ENCODE data around the gene C19orf81. TPM values are rescaled to one million over a fixed set of nuclear protein-coding genes. Genes with fewer than 3 reads are reported as not detected.

C19orf81 gene
- total and polyA plus RNA-seq, 9 of the 15 experiments (the other 6 are each of a cell fraction or from before 2014, with no cell fraction given): 2.5 to 42.9 (median 33.0) TPM; not detected in 4

DNA sequence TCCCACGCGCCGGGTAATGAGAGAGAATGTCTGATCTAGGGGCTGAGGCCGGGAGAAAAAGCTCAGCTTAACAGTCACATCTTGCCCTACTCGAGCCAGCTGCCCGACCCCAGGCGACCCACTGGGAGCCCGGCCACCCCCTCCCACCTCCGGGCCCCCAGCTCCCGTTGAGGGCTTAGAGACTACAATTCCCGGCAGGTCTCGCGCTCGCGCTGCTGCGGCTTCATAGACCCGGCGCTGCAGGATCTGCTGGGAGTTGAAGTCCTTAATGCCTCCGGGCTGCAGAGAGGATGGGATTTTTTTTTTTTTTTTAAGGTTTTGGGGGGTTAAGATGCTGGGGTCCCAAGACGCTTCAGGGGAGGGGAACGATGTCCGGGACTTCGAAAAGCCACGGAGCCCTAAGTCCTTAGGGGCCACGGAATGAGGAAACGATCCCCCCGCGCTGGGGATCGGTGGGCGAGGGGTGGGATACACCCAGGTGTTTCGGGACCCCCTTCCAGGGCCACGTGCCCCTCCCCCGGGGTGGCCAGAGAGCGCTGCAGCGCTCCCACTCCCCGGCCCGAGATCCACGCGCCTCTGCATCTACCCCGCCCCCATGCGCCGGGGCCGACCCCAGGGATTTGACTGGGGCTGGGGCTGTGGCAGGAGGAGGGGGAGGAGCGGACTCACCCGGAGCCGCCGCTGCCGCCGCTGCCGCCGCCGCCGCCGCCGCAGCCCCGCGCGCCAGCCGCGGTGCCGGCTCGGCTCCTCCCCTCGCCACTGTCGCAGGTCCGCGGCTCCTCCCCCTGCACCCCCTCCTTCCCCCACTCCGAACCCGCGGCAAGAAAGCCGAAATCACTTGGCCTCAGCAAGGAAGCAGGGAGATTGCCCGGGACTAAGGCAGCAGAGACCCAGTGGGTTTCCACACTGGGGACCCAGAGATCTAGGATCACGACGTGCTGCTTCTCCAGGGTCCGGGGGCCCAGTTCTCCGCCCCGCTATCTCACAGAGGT lies 9.8 kb upstream of the C19orf81 start, which contains the start of gene SYT3 (continued):
- TF ChIP-seq, protein P1, sequence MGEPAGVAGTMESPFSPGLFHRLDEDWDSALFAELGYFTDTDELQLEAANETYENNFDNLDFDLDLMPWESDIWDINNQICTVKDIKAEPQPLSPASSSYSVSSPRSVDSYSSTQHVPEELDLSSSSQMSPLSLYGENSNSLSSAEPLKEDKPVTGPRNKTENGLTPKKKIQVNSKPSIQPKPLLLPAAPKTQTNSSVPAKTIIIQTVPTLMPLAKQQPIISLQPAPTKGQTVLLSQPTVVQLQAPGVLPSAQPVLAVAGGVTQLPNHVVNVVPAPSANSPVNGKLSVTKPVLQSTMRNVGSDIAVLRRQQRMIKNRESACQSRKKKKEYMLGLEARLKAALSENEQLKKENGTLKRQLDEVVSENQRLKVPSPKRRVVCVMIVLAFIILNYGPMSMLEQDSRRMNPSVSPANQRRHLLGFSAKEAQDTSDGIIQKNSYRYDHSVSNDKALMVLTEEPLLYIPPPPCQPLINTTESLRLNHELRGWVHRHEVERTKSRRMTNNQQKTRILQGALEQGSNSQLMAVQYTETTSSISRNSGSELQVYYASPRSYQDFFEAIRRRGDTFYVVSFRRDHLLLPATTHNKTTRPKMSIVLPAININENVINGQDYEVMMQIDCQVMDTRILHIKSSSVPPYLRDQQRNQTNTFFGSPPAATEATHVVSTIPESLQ (CRISPR knock-in tag; IDR thresholded peaks at IDR 0.05): no peak
- TF ChIP-seq MBD2 (IDR thresholded peaks at IDR 0.05; ENCODE audit: borderline replicate concordance, low read depth): no peak
- TF ChIP-seq HNRNPH1 (optimal IDR thresholded peaks at IDR 0.05; ENCODE audit: low read depth, low read length): no peak
- TF ChIP-seq, protein P2, sequence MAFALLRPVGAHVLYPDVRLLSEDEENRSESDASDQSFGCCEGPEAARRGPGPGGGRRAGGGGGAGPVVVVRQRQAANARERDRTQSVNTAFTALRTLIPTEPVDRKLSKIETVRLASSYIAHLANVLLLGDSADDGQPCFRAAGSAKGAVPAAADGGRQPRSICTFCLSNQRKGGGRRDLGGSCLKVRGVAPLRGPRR (CRISPR knock-in tag; IDR thresholded peaks at IDR 0.05): no peak
- no peak for TF ChIP-seq EP300 (IDR thresholded peaks at IDR 0.05; ENCODE audit: low read length)
- TF ChIP-seq NFE2L1 (tag; IDR thresholded peaks at IDR 0.05; ENCODE audit: borderline replicate concordance, low read depth): no peak
- TF ChIP-seq, protein P3, sequence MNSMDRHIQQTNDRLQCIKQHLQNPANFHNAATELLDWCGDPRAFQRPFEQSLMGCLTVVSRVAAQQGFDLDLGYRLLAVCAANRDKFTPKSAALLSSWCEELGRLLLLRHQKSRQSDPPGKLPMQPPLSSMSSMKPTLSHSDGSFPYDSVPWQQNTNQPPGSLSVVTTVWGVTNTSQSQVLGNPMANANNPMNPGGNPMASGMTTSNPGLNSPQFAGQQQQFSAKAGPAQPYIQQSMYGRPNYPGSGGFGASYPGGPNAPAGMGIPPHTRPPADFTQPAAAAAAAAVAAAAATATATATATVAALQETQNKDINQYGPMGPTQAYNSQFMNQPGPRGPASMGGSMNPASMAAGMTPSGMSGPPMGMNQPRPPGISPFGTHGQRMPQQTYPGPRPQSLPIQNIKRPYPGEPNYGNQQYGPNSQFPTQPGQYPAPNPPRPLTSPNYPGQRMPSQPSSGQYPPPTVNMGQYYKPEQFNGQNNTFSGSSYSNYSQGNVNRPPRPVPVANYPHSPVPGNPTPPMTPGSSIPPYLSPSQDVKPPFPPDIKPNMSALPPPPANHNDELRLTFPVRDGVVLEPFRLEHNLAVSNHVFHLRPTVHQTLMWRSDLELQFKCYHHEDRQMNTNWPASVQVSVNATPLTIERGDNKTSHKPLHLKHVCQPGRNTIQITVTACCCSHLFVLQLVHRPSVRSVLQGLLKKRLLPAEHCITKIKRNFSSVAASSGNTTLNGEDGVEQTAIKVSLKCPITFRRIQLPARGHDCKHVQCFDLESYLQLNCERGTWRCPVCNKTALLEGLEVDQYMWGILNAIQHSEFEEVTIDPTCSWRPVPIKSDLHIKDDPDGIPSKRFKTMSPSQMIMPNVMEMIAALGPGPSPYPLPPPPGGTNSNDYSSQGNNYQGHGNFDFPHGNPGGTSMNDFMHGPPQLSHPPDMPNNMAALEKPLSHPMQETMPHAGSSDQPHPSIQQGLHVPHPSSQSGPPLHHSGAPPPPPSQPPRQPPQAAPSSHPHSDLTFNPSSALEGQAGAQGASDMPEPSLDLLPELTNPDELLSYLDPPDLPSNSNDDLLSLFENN (IDR thresholded peaks at IDR 0.05; ENCODE audit: low read depth in 2 of 2, low read length in 2 of 2): no peak
- TF ChIP-seq, protein P4, sequence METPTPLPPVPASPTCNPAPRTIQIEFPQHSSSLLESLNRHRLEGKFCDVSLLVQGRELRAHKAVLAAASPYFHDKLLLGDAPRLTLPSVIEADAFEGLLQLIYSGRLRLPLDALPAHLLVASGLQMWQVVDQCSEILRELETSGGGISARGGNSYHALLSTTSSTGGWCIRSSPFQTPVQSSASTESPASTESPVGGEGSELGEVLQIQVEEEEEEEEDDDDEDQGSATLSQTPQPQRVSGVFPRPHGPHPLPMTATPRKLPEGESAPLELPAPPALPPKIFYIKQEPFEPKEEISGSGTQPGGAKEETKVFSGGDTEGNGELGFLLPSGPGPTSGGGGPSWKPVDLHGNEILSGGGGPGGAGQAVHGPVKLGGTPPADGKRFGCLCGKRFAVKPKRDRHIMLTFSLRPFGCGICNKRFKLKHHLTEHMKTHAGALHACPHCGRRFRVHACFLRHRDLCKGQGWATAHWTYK (CRISPR knock-in tag; IDR thresholded peaks at IDR 0.05): no peak
- TF ChIP-seq, protein P5, sequence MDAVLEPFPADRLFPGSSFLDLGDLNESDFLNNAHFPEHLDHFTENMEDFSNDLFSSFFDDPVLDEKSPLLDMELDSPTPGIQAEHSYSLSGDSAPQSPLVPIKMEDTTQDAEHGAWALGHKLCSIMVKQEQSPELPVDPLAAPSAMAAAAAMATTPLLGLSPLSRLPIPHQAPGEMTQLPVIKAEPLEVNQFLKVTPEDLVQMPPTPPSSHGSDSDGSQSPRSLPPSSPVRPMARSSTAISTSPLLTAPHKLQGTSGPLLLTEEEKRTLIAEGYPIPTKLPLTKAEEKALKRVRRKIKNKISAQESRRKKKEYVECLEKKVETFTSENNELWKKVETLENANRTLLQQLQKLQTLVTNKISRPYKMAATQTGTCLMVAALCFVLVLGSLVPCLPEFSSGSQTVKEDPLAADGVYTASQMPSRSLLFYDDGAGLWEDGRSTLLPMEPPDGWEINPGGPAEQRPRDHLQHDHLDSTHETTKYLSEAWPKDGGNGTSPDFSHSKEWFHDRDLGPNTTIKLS (IDR thresholded peaks at IDR 0.05; ENCODE audit: borderline replicate concordance, low read depth): peak; percentile 64; the same call in 1 of the 2 replicates
- TF ChIP-seq, protein P6, sequence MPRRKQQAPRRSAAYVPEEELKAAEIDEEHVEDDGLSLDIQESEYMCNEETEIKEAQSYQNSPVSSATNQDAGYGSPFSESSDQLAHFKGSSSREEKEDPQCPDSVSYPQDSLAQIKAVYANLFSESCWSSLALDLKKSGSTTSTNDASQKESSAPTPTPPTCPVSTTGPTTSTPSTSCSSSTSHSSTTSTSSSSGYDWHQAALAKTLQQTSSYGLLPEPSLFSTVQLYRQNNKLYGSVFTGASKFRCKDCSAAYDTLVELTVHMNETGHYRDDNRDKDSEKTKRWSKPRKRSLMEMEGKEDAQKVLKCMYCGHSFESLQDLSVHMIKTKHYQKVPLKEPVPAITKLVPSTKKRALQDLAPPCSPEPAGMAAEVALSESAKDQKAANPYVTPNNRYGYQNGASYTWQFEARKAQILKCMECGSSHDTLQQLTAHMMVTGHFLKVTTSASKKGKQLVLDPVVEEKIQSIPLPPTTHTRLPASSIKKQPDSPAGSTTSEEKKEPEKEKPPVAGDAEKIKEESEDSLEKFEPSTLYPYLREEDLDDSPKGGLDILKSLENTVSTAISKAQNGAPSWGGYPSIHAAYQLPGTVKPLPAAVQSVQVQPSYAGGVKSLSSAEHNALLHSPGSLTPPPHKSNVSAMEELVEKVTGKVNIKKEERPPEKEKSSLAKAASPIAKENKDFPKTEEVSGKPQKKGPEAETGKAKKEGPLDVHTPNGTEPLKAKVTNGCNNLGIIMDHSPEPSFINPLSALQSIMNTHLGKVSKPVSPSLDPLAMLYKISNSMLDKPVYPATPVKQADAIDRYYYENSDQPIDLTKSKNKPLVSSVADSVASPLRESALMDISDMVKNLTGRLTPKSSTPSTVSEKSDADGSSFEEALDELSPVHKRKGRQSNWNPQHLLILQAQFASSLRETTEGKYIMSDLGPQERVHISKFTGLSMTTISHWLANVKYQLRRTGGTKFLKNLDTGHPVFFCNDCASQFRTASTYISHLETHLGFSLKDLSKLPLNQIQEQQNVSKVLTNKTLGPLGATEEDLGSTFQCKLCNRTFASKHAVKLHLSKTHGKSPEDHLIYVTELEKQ (CRISPR knock-in tag; IDR thresholded peaks at IDR 0.05): no peak
- no peak for TF ChIP-seq NEUROD1 (IDR thresholded peaks at IDR 0.05; ENCODE audit: borderline replicate concordance, low read depth, low read length, partially characterized antibody)
- no peak for TF ChIP-seq U2AF2 (optimal IDR thresholded peaks at IDR 0.05; ENCODE audit: low read depth, low read length)

Data from K562 (cell line).